WERI-Rb-1 (cell line): ENCODE data around the gene LMTK3.

Experiments
- DNase-seq: peaks from one replicate; pipeline ENCODE4 v3.0.0-alpha.2; 2020
- H3K27ac ChIP-seq: fragments of 250-450 bp; sonication (Bioruptor Pico); 2 replicates; pipeline ENCODE4 v1.5.1; 2020; ENCODE audit warnings: mild to moderate bottlenecking, moderate library complexity
- H3K27me3 ChIP-seq: fragments of 250-450 bp; sonication (Bioruptor Pico); 2 replicates; pipeline ENCODE4 v1.5.1; 2021; ENCODE audit warnings: mild to moderate bottlenecking, low read depth, moderate library complexity; ENCODE audit not compliant: insufficient read depth, severe bottlenecking
- H3K36me3 ChIP-seq: fragments of 250-450 bp; sonication (Bioruptor Pico); 2 replicates; pipeline ENCODE4 v1.5.1; 2020; ENCODE audit warnings: mild to moderate bottlenecking, moderate library complexity
- H3K4me3 ChIP-seq: 2 replicates; pipeline ENCODE4 v1.5.1; 2011; ENCODE audit warnings: low read depth, mild to moderate bottlenecking, control low read depth, low read length
- H3K9me3 ChIP-seq: fragments of 250-450 bp; sonication (Bioruptor Pico); 2 replicates; pipeline ENCODE4 v1.5.1; 2021; ENCODE audit warnings: mild to moderate bottlenecking, moderate library complexity; ENCODE audit not compliant: severe bottlenecking
- CTCF ChIP-seq: IDR thresholded peaks from 2 replicates; pipeline ENCODE4 v1.5.1; 2011; ENCODE audit warnings: low read depth, mild to moderate bottlenecking, control low read depth, inconsistent platforms, low read length

LMTK3 gene

GRCh38 chr19:48511800-48512503 is at the start of gene LMTK3:
Gene LMTK3 (minus strand): TSS chr19:48511835. CDS start chr19:48511576, 259 bp downstream.
- peak; percentile 58 for DNase-seq
- Histone ChIP-seq H3K4me3 (peak within 1 kb of the TSS; percentile 46), H3K27me3 (no peaks in the 10 kb centered on the region), H3K36me3 (no peaks in the 10 kb centered on the region), H3K27ac (no peak within 1 kb of the TSS), H3K9me3 (no peaks in the 10 kb centered on the region)
- no peak for TF ChIP-seq CTCF

- no peaks in the 10 kb centered on the region for H3K9me3 ChIP-seq
- TF ChIP-seq CTCF: no peak
Measured at GRCh38 chr19:48561412-48561811, 49.8 kb upstream of the LMTK3 start.

DNA sequence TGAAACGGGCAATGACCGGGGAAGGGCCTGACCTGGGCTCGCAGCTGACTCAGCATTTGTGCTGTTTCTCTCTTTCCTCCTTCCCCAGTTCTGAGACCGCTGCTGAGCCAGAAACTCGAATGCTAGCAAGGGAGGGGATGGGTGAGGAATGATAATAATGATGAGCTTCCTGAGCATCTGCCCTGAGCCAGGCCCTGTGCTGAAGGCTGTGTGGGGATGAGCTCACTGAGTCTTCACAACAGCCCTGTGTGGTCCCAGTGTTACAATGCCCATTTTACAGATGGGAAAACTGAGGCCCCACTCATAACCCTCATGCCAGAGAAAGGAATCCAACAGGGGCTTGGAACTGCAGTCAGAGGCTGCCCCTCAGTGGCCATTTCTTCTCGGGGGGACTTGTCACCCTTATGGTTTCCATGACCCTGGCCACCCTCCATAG is 48.5 kb upstream of the LMTK3 start:
- no peak for TF ChIP-seq CTCF
- Histone ChIP-seq H3K27me3 (no peaks in the 10 kb centered on the region), H3K9me3 (no peaks in the 10 kb centered on the region), H3K4me3 (no peak overlapping the region), H3K36me3 (no peaks in the 10 kb centered on the region), H3K27ac (no peak overlapping the region)
- DNase-seq: no peak

More at GRCh38 chr19:48561412-48561811, 49.8 kb upstream of the LMTK3 start:
- Histone ChIP-seq H3K36me3 (no peaks in the 10 kb centered on the region), H3K27ac (no peak overlapping the region), H3K27me3 (no peaks in the 10 kb centered on the region), H3K4me3 (no peak overlapping the region)
- no peak for DNase-seq

- H3K36me3 ChIP-seq: no peaks in the 10 kb centered on the region
- no peak overlapping the region for H3K27ac ChIP-seq
- no peak for TF ChIP-seq CTCF
- H3K9me3 ChIP-seq: no peaks in the 10 kb centered on the region
- H3K4me3 ChIP-seq: no peak overlapping the region
- no peak for DNase-seq
- H3K27me3 ChIP-seq: no peaks in the 10 kb centered on the region
Measured at GRCh38 chr19:48558018-48558684, 46.5 kb upstream of the LMTK3 start.

DNA sequence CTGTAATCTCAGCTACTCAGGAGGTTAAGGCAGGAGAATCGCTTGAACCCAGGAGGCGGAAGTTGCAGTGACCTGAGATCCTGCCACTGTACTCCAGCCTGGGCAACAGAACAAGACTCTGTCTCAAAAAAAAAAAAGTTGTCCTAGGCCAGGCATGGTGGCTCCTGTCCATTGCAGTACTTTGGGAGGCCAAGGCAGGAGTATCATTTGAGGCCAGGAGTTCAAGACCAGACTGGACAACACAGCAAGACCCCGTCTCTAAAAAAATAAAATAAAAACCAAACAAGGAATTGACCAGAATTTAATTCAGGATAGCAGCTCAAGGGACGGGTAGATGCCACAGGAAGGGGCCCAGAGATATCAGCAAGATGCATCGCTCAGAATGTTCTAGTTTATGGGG is 45.2 kb upstream of the LMTK3 start:
- TF ChIP-seq CTCF: no peak
- Histone ChIP-seq H3K9me3 (no peaks in the 10 kb centered on the region), H3K4me3 (no peak overlapping the region), H3K27me3 (no peaks in the 10 kb centered on the region), H3K36me3 (no peaks in the 10 kb centered on the region), H3K27ac (no peak overlapping the region)
- DNase-seq: no peak
